CD4-positive, alpha-beta T cell treated with Interleukin-6 at 100 ng/mL for 8 hours (primary cell): ENCODE results near the gene C19orf38.
"Not testable (repeated sequence)": the region's sequence is repeated elsewhere in the genome, so short reads cannot be mapped to it uniquely, and the experiment has no call there.

Source experiments
- DNase-seq: peaks from one replicate; pipeline ENCODE4 v3.0.0-alpha.2; 2020; ENCODE audit warnings: mixed read lengths, low spot score

Gene C19orf38

GRCh38 chr19:10876459-10877240 is 28.4 kb downstream of the C19orf38 start:
- no peak for DNase-seq

GRCh38 chr19:10877608-10878007 is 29.4 kb downstream of the C19orf38 start:
- not testable (repeated sequence) for DNase-seq

DNA sequence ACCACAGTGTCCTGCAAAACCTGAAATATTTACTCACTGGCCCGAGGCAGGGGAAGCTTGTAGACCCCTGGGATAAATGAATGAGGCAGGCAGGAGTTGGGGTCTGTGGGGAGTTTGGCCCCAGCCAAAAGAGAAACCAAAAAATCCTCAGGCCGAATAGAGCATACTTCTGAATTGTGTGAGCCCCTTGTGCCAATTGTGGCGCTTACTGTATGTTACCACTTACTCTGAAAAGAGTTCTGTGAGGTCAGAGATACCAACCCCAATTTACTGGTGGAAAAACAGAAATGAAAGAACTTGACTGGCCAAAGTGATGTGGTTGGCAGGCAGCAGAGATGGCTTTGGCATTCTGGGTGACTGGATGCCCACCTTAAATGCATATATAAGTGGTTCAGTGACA is 30.0 kb downstream of the C19orf38 start:
- DNase-seq: no peak

GRCh38 chr19:10881403-10882107 is 33.3 kb downstream of the C19orf38 start:
- no peak for DNase-seq

GRCh38 chr19:10882108-10882457 is 33.9 kb downstream of the C19orf38 start:
- DNase-seq: no peak

DNA sequence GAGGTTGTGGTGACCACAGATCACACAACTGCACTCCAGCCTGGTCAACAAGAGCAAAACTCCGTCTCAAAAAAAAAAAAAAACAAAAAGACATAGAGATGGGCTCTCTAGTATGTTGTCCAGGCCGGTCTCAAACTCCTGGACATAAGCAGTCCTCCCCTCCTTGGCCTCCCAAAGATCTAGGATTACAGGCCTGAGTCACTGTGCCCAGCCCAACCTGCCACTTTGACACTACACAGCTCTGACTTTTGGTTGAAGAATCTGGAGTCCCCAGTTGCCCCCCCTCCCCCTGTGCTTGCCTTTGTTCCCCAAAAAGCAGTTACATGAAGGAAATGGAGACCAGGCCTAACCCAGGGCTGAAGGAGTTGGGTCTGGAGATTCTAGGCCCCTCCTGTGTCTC is 36.1 kb downstream of the C19orf38 start:
- no peak for DNase-seq

GRCh38 chr19:10885201-10886169 is 37.3 kb downstream of the C19orf38 start:
- DNase-seq: no peak

GRCh38 chr19:10887616-10888367 is 39.6 kb downstream of the C19orf38 start:
- no peak for DNase-seq

DNA sequence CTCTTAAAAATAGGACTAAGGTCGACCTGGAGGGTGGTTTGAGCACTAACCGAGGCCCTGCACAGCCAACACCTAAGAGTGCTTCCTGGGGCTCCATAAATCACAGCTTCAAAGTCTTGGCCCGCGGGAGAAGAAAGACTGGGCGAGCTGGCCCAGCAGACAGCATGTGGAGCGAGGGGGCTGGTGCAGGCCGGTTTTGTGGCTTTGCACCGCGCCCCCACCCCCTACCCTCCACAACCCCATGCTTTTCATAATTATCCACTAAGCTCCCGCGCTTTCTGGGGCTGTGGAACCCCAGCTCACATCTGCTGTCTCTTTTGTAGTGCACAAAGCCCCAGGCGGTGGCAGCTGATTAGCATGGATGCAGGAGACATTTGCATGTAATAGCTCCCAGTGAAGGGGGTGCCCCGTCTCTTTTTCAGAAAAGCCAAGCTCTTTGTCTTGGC is 40.2 kb downstream of the C19orf38 start:
- no peak for DNase-seq

DNA sequence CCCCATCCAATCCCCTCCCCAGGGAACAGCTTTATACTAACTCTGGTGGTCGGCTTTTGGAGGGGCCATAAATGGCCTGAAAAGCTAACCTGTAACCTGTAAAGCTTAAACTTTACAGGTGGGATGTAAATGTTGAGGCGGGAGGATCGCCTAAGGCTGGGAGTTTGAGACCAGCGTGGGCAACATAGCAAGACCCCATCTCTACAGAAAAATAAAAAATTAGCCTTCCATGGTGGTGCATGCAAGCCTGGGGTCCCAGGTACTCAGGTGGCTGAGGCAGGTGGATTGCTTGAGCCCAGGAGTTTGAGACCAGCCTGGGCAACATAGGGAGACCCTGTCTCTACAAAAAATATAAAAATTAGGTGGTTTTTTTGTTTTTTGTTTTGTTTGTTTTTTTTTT is 41.7 kb downstream of the C19orf38 start:
- DNase-seq: no peak

DNA sequence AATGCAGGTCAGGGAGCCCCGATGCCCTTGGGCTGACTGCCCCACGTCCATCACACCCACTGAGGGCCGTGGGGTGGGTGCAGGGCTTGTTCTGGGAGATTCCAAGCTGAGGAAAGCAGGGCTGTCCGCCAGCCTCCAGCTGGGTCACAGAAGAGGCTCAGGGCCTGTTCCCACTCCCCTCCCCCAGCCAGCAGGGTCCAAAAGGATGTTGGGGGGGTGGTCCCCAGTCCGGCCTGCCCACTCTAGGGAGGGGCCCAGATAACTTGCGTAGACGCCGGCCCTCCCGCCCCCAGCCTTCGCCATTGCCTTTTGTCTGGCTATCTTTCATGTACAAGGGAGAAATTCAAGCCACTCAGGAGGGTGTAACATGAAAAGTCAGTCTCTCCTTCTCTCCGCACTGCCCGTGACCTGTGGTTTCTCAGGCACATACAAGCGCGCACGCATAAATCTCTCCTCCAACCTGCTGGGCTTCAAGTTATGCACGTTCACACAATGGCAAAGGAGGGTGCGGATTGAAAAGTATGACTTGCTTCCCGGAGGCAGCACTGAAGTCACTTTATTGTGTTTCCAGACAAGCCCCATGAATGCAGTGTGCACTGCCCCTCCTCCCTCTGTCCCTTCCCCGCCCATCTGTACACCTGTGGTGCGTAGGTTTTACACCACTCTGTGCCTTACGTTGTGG is 43.3 kb downstream of the C19orf38 start:
- DNase-seq: no peak

- DNase-seq: no peak
These were observed 44.0 kb downstream of the C19orf38 start for GRCh38 chr19:10892256-10892655.

- no peak for DNase-seq
These were observed 46.6 kb downstream of the C19orf38 start for GRCh38 chr19:10894911-10895213.

DNA sequence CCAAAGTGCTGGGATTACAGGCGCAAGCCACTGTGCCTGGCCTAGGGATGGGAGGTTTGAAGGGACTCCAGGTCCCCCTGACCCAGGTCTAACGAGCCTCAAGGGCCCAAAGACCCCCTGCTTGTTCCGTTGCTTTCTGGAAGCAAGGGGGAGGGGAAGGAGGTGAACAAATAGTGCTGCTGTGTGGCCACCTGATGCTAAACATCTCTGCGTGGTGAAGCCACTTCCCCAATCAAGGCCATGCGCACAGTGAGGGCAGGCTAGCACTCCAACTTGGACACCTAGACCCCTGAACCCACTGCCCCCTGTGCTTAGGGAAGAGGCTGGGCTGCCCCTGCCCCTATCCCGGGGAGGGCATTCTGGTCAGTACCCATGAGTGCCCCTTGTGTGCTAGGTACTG is 47.1 kb downstream of the C19orf38 start:
- DNase-seq: no peak

DNA sequence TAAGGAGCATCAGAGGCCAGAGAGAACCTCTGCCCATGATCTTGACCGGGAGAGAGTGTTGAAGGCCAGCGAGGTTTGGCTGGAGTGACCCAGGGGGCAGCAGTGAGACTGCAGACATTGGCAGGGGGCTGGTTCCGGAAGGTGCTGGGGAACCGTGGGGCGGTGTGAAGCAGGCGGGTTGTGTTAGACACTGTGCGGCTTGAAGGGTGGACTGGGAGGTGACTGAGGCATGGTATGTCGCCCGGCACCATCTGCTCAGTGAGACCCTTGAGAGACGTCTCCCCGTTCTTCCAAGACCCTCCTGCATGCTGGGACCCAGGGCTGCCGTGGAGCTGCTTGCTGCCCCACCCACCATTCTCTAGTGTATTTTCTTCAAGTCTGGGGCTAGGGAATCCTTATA is 47.7 kb downstream of the C19orf38 start:
- no peak for DNase-seq

GRCh38 chr19:10896851-10897526 is 48.8 kb downstream of the C19orf38 start:
- DNase-seq: no peak

GRCh38 chr19:10898633-10899032 is 50.4 kb downstream of the C19orf38 start:
- no peak for DNase-seq

DNA sequence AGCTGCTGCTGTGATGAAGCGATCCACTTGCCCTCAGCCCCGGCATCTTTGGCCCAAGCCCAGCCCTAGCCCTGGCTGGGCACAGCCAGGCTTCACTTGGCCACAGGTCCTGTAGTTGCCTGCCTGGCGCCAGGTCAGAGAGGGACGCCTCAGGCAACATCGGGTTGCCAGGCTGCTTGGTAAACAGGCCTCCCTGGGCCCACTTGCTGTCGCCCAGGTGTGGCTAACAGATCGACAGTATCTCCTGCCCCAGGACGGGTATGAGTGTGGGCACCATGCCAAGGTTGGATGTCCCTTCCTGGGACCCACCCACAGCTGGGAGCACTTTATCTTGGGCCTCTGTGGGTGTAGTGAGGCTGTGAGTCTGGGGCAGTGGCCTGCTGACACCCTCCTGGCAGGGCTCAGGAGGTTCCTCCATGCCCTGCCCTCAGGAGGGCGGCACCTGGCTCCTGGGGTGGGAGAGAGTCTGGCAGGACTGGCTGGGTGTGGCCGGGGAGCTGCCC is 51.0 kb downstream of the C19orf38 start:
- DNase-seq: no peak

DNA sequence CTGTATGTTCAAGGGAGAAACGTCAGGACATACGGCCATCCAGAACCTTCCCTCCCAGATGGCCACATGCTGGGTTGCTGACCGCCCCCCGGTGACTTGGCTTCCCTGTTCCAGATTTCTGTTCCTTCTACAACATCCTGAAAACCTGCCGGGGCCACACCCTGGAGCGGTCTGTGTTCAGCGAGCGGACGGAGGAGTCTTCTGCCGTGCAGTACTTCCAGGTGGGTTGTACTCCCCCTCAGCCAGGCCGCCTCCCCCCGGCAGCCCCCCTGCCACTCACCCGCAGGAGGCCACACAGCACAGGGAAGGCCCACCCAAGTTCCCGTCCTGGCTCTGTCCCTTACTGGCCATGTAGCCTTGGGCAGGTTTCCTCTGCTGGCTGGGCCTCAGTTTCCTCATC is 59.7 kb downstream of the C19orf38 start:
- DNase-seq: no peak

DNA sequence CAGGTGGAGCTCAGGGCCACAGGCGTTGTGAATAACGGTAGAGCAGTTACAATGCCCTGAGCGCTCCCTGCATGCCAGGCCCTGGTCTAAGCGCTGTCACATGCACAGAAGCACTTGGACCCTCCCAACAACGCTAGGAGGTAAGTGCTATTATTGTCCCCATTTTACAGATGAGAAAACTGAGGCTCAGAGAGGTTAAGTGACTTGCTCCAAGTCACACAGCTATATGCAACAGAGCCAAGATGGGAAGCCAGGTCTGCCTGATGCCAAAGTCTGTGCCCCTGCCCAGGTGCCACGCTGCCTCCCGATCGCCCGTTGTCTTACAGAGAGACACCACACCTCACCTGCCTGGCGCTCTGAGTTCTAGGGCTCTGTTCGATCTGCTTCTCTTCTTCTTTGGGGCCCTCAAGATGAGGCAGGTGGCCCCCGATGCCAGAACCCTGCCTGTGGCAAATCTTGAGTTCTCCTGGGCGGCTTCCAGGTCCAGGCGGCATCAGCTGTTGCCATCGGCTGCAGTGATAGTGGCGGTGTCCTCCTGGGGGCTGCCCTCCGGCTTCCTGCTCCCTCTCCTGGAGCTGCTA is 60.3 kb downstream of the C19orf38 start:
- DNase-seq: no peak
